Liver (tissue), 9 donors: ENCODE measurements around the gene HOXC10. TPM values are rescaled to one million over a fixed set of nuclear protein-coding genes. Genes with fewer than 3 reads are reported as not detected.

Source experiments
- DNase-seq: peaks from one replicate; pipeline ENCODE4 v3.0.0-alpha.2; 2017; ENCODE audit warnings: low spot score
- H3K27ac ChIP-seq, 2 donors: one replicate each; pipeline ENCODE4 v1.7.0; 2013; ENCODE audit warnings: inconsistent platforms in 2 of 2, low read length in 2 of 2, control low read depth in 1 of 2, low read depth in 1 of 2, mild to moderate bottlenecking in 1 of 2
- H3K27me3 ChIP-seq, 4 donors: one replicate each; pipeline versions ENCODE4 v1.6.1 to v1.7.0; 2013; ENCODE audit warnings: low read length in 3 of 4, inconsistent platforms in 1 of 4, mild to moderate bottlenecking in 1 of 4, moderate library complexity in 1 of 4; ENCODE audit not compliant: control insufficient read depth in 4 of 4, insufficient read depth in 4 of 4
- H3K36me3 ChIP-seq, 4 donors: one replicate each; pipeline versions ENCODE4 v1.6.1 to v1.7.0; 2013; ENCODE audit warnings: low read length in 3 of 4, mild to moderate bottlenecking in 3 of 4, low read depth in 1 of 4, moderate library complexity in 1 of 4; ENCODE audit not compliant: control insufficient read depth in 4 of 4, insufficient read depth in 3 of 4
- H3K4me1 ChIP-seq, 4 donors: one replicate each; pipeline versions ENCODE4 v1.6.1 to v1.7.0; 2013; ENCODE audit warnings: low read length in 3 of 4, mild to moderate bottlenecking in 3 of 4, moderate library complexity in 1 of 4; ENCODE audit not compliant: control insufficient read depth in 4 of 4, insufficient read depth in 4 of 4
- H3K4me3 ChIP-seq, 3 donors: one replicate each; pipeline versions ENCODE4 v1.6.1 to v1.7.0; 2013; ENCODE audit warnings: low read length in 3 of 3, control low read depth in 1 of 3, low read depth in 1 of 3, mild to moderate bottlenecking in 1 of 3
- H3K9ac ChIP-seq, 2 donors: one replicate each; pipeline ENCODE4 v1.7.0; 2013; ENCODE audit warnings: low read length in 2 of 2, mild to moderate bottlenecking in 2 of 2, moderate library complexity in 2 of 2, control low read depth in 1 of 2, low read depth in 1 of 2
- H3K9me3 ChIP-seq, 4 donors: one replicate each; pipeline versions ENCODE4 v1.6.1 to v1.7.0; 2013; ENCODE audit warnings: low read length in 3 of 4; ENCODE audit not compliant: control insufficient read depth in 4 of 4
- EGR1 ChIP-seq, 2 donors: IDR thresholded peaks; 2 replicates each; pipeline ENCODE4 v1.6.1; 2016 to 2018; ENCODE audit warnings: antibody characterized with exemption in 2 of 2, low read depth in 2 of 2
- FOXA1 ChIP-seq: IDR thresholded peaks from 2 replicates; pipeline ENCODE4 v1.6.1; 2016; ENCODE audit warnings: antibody characterized with exemption
- FOXA2 ChIP-seq: IDR thresholded peaks from 2 replicates; pipeline ENCODE4 v1.6.1; 2016; ENCODE audit warnings: antibody characterized with exemption
- GABPA ChIP-seq, 2 donors: IDR thresholded peaks in 1 of 2; conservative IDR thresholded peaks in 1 of 2; 2 replicates each; pipeline ENCODE4 v1.6.1; 2016; ENCODE audit warnings: antibody characterized with exemption in 2 of 2, mild to moderate bottlenecking in 1 of 2, moderate library complexity in 1 of 2
- HNF4A ChIP-seq, 2 donors: conservative IDR thresholded peaks; 2 replicates each; pipeline ENCODE4 v1.6.1; 2016; ENCODE audit warnings: antibody characterized with exemption in 2 of 2, mild to moderate bottlenecking in 2 of 2
- HNF4G ChIP-seq: IDR thresholded peaks from 2 replicates; pipeline ENCODE4 v1.6.1; 2016; ENCODE audit warnings: antibody characterized with exemption
- JUND ChIP-seq, 2 donors: IDR thresholded peaks; 2 replicates each; pipeline ENCODE4 v1.6.1; 2016; ENCODE audit warnings: antibody characterized with exemption in 2 of 2
- NR2F2 ChIP-seq: IDR thresholded peaks from 2 replicates; pipeline ENCODE4 v1.6.1; 2016; ENCODE audit warnings: antibody characterized with exemption
- RXRA ChIP-seq, 2 donors: IDR thresholded peaks; 2 replicates each; pipeline ENCODE4 v1.6.1; 2017 to 2018; ENCODE audit warnings: antibody characterized with exemption in 2 of 2, mild to moderate bottlenecking in 1 of 2
- SP1 ChIP-seq: IDR thresholded peaks from 2 replicates; pipeline ENCODE4 v1.6.1; 2018; ENCODE audit warnings: antibody characterized with exemption, mild to moderate bottlenecking
- TAF1 ChIP-seq: conservative IDR thresholded peaks from 2 replicates; pipeline ENCODE4 v1.6.1; 2016; ENCODE audit warnings: antibody characterized with exemption, mild to moderate bottlenecking
- YY1 ChIP-seq: IDR thresholded peaks from 2 replicates; pipeline ENCODE4 v1.6.1; 2016; ENCODE audit warnings: antibody characterized with exemption, mild to moderate bottlenecking
- ZBTB33 ChIP-seq: IDR thresholded peaks from 2 replicates; pipeline ENCODE4 v1.6.1; 2016; ENCODE audit warnings: antibody characterized with exemption
- WGBS: extraction: QIAGEN DNeasy Blood & Tissue Kit; methylation state at CpG from one replicate; pipeline ENCODE4 v1.1.7; 2013; 5-methylcytosine and 5-hydroxymethylcytosine counted together
- polyA plus RNA-seq, 2 donors: library from polyadenylated mRNA; stranded (reverse) in 1 of 2; unstranded in 1 of 2; fragments of 200-250 nt in 1 of 2; fragments of >200 nt in 1 of 2; fragmentation: Nextera tagmentation in 1 of 2; extraction: Ambion mirVana in 1 of 2; gene quantifications; one replicate each; pipeline versions ENCODE4 v1.2.1 to v1.2.3, GENCODE V29; 2013 to 2015
- total RNA-seq, 2 donors: library from RNA; depleted of rRNA; stranded (reverse); fragments of >200 nt; gene quantifications; one replicate each; pipeline ENCODE4 v1.2.3, GENCODE V29; 2014
- TF ChIP-seq, protein P1 (sequence below): IDR thresholded peaks from 2 replicates; pipeline ENCODE4 v1.6.1; 2016; ENCODE audit warnings: antibody characterized with exemption
- TF ChIP-seq, protein P2 (sequence below): IDR thresholded peaks from 2 replicates; pipeline ENCODE4 v1.6.1; 2016; ENCODE audit warnings: antibody characterized with exemption
- TF ChIP-seq, protein P3 (sequence below): IDR thresholded peaks from 2 replicates; pipeline ENCODE4 v1.6.1; 2016; ENCODE audit warnings: antibody characterized with exemption, mild to moderate bottlenecking
- TF ChIP-seq, protein P4 (sequence below): fragments of 150-350 bp; IDR thresholded peaks from 2 replicates; pipeline ENCODE4 v1.5.1; 2017; ENCODE audit warnings: improper control_type of control experiment, low read depth, low read length; ENCODE audit not compliant: missing input control
- donor health status: healthy.
- donor health status: healthy.
- donor health status: healthy.
- donor health status: healthy.
- donor health status: healthy.

Gene HOXC10
- total and polyA plus RNA-seq, 4 donors, result not detected

- Histone ChIP-seq H3K9me3 (peaks cover 0 to 4% (median 0%) of the 10 kb centered on the region in 4 donors), H3K27ac (no peak within 1 kb of the TSS), H3K9ac (no peak within 1 kb of the TSS), H3K4me1 (peaks cover 0 to 2% (median 0%) of the 10 kb centered on the region in 4 donors), H3K4me3 (no peak within 1 kb of the TSS), H3K27me3 (peaks cover 15 to 40% (median 30%) of the 10 kb centered on the region in 4 donors), H3K36me3 (no peaks in the 10 kb centered on the region)
- no peak for DNase-seq
- WGBS, result 6% methylated on average over 20 of the region's 20 CpGs
- TF ChIP-seq, protein P1, sequence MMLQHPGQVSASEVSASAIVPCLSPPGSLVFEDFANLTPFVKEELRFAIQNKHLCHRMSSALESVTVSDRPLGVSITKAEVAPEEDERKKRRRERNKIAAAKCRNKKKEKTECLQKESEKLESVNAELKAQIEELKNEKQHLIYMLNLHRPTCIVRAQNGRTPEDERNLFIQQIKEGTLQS, result no peak
- TF ChIP-seq JUND (IDR thresholded peaks at IDR 0.05) (no peak), ZBTB33 (no peak), RXRA (IDR thresholded peaks at IDR 0.05) (no peak), NR2F2 (no peak), HNF4G (no peak)
- TF ChIP-seq, protein P2, sequence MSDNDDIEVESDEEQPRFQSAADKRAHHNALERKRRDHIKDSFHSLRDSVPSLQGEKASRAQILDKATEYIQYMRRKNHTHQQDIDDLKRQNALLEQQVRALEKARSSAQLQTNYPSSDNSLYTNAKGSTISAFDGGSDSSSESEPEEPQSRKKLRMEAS, result no peak
- TF ChIP-seq, protein P3, sequence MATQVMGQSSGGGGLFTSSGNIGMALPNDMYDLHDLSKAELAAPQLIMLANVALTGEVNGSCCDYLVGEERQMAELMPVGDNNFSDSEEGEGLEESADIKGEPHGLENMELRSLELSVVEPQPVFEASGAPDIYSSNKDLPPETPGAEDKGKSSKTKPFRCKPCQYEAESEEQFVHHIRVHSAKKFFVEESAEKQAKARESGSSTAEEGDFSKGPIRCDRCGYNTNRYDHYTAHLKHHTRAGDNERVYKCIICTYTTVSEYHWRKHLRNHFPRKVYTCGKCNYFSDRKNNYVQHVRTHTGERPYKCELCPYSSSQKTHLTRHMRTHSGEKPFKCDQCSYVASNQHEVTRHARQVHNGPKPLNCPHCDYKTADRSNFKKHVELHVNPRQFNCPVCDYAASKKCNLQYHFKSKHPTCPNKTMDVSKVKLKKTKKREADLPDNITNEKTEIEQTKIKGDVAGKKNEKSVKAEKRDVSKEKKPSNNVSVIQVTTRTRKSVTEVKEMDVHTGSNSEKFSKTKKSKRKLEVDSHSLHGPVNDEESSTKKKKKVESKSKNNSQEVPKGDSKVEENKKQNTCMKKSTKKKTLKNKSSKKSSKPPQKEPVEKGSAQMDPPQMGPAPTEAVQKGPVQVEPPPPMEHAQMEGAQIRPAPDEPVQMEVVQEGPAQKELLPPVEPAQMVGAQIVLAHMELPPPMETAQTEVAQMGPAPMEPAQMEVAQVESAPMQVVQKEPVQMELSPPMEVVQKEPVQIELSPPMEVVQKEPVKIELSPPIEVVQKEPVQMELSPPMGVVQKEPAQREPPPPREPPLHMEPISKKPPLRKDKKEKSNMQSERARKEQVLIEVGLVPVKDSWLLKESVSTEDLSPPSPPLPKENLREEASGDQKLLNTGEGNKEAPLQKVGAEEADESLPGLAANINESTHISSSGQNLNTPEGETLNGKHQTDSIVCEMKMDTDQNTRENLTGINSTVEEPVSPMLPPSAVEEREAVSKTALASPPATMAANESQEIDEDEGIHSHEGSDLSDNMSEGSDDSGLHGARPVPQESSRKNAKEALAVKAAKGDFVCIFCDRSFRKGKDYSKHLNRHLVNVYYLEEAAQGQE, result no peak
Measured at GRCh38 chr12:53954694-53955035, 30.3 kb upstream of the HOXC10 start, which contains the start of gene HOXC12. Gene HOXC12, plus strand, starts transcription at chr12:53954903. Its CDS starts 27 bp downstream, at chr12:53954930.

DNA sequence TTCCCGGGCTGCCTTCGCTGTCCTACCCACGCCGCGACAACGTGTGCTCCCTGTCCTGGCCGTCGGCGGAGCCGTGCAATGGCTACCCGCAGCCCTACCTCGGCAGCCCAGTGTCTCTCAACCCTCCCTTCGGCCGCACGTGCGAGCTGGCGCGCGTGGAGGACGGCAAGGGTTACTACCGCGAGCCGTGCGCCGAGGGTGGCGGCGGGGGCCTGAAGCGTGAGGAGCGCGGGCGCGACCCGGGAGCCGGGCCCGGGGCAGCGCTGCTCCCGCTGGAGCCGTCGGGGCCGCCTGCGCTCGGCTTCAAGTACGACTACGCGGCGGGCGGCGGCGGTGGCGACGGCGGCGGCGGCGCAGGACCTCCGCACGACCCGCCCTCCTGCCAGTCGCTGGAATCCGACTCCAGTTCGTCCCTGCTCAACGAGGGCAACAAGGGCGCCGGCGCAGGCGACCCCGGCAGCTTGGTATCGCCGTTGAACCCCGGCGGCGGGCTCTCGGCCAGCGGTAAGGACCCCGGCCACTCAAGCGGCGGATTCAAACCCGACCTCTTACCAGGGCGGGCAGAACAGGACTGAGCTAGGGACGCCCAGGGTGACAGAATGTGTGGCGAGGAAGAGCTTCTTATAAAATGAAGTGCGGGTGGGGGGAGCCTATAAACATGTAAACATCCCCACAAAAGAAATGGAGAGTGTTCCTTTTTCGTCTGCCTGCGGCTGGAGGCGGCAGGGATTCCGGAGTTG, 29.7 kb upstream of the HOXC10 start:
- H3K4me1 ChIP-seq, result peaks cover 0 to 2% (median 0%) of the 10 kb centered on the region in 4 donors
- H3K9ac ChIP-seq, result no peak overlapping the region
- H3K9me3 ChIP-seq, result peaks cover 0 to 4% (median 0%) of the 10 kb centered on the region in 4 donors
- no peaks in the 10 kb centered on the region for H3K36me3 ChIP-seq
- 8% methylated on average over 86 of the region's 86 CpGs for WGBS
- peaks cover 15 to 45% (median 29%) of the 10 kb centered on the region in 4 donors for H3K27me3 ChIP-seq
- no peak for DNase-seq
- H3K27ac ChIP-seq, result no peak overlapping the region
- no peak overlapping the region for H3K4me3 ChIP-seq
- TF ChIP-seq, protein P3, result no peak
- TF ChIP-seq YY1 (no peak), TAF1 (no peak), JUND (IDR thresholded peaks at IDR 0.05) (no peak), FOXA1 (no peak), HNF4G (no peak), SP1 (no peak), NR2F2 (no peak), GABPA (IDR thresholded peaks at IDR 0.05 in 1 of 2, conservative IDR thresholded peaks at IDR 0.05 in 1 of 2) (no peak), FOXA2 (no peak), HNF4A (conservative IDR thresholded peaks at IDR 0.05) (no peak), ZBTB33 (no peak), EGR1 (IDR thresholded peaks at IDR 0.05; ENCODE audit: low read depth in 2 of 2) (no peak), RXRA (IDR thresholded peaks at IDR 0.05) (no peak)
- TF ChIP-seq, protein P4, sequence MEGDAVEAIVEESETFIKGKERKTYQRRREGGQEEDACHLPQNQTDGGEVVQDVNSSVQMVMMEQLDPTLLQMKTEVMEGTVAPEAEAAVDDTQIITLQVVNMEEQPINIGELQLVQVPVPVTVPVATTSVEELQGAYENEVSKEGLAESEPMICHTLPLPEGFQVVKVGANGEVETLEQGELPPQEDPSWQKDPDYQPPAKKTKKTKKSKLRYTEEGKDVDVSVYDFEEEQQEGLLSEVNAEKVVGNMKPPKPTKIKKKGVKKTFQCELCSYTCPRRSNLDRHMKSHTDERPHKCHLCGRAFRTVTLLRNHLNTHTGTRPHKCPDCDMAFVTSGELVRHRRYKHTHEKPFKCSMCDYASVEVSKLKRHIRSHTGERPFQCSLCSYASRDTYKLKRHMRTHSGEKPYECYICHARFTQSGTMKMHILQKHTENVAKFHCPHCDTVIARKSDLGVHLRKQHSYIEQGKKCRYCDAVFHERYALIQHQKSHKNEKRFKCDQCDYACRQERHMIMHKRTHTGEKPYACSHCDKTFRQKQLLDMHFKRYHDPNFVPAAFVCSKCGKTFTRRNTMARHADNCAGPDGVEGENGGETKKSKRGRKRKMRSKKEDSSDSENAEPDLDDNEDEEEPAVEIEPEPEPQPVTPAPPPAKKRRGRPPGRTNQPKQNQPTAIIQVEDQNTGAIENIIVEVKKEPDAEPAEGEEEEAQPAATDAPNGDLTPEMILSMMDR, result no peak
